ENCODE data around the gene DCAF8L2.

DCAF8L2 gene

DNA sequence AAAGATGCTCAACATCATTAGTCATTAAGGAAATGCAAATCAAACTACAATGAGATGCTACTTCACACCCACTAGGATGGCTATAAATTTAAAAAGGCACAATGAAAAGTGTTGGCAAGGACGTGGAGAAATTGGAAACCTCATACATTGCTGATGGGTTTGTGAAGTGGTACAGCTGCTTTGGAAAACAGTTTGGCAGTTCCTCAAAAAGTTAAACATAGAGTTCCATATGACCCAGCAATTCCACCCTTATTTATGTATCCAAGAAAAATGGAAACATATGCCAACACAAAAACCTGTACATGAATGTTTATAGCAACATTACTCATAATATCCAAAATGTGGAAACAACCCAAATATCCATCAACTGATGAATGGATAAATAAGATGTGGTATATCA lies 116.4 kb downstream of the DCAF8L2 start:
- POLR2A ChIA-PET = no interaction called here
- Histone ChIP-seq H3K4me3 (ENCODE audit: low read depth, low read length) (no peak overlapping the region), H3K4me1 (ENCODE audit: control insufficient read depth, insufficient read depth, low read length) (no peaks in the 10 kb centered on the region), H3K27ac (ENCODE audit: extremely low read depth, low read depth, low read length) (no peak overlapping the region), H3K36me3 (ENCODE audit: control insufficient read depth in 2 of 2, insufficient read depth in 1 of 2, low read length in 2 of 2) (no peaks in the 10 kb centered on the region), H3K9me3 (ENCODE audit: control insufficient read depth, insufficient read depth, low read depth, low read length) (no peaks in the 10 kb centered on the region)
- CTCF ChIA-PET = no interaction called here
- TF ChIP-seq, protein P1, sequence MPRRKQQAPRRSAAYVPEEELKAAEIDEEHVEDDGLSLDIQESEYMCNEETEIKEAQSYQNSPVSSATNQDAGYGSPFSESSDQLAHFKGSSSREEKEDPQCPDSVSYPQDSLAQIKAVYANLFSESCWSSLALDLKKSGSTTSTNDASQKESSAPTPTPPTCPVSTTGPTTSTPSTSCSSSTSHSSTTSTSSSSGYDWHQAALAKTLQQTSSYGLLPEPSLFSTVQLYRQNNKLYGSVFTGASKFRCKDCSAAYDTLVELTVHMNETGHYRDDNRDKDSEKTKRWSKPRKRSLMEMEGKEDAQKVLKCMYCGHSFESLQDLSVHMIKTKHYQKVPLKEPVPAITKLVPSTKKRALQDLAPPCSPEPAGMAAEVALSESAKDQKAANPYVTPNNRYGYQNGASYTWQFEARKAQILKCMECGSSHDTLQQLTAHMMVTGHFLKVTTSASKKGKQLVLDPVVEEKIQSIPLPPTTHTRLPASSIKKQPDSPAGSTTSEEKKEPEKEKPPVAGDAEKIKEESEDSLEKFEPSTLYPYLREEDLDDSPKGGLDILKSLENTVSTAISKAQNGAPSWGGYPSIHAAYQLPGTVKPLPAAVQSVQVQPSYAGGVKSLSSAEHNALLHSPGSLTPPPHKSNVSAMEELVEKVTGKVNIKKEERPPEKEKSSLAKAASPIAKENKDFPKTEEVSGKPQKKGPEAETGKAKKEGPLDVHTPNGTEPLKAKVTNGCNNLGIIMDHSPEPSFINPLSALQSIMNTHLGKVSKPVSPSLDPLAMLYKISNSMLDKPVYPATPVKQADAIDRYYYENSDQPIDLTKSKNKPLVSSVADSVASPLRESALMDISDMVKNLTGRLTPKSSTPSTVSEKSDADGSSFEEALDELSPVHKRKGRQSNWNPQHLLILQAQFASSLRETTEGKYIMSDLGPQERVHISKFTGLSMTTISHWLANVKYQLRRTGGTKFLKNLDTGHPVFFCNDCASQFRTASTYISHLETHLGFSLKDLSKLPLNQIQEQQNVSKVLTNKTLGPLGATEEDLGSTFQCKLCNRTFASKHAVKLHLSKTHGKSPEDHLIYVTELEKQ (tag by site-specific recombination; IDR thresholded peaks at IDR 0.05; ENCODE audit: borderline replicate concordance) = no peak
- TF ChIP-seq ZNF654 (tag by site-specific recombination; IDR thresholded peaks at IDR 0.05; ENCODE audit: low read depth) (no peak), ZNF785 (tag by site-specific recombination; IDR thresholded peaks at IDR 0.05) (no peak), ZNF610 (tag by site-specific recombination; IDR thresholded peaks at IDR 0.05; ENCODE audit: borderline replicate concordance) (no peak), ZNF585B (tag by site-specific recombination; IDR thresholded peaks at IDR 0.05) (no peak), ZNF843 (tag by site-specific recombination; IDR thresholded peaks at IDR 0.05) (no peak), ZNF521 (tag by site-specific recombination; IDR thresholded peaks at IDR 0.05) (no peak)
- TF ChIP-seq, protein P2, sequence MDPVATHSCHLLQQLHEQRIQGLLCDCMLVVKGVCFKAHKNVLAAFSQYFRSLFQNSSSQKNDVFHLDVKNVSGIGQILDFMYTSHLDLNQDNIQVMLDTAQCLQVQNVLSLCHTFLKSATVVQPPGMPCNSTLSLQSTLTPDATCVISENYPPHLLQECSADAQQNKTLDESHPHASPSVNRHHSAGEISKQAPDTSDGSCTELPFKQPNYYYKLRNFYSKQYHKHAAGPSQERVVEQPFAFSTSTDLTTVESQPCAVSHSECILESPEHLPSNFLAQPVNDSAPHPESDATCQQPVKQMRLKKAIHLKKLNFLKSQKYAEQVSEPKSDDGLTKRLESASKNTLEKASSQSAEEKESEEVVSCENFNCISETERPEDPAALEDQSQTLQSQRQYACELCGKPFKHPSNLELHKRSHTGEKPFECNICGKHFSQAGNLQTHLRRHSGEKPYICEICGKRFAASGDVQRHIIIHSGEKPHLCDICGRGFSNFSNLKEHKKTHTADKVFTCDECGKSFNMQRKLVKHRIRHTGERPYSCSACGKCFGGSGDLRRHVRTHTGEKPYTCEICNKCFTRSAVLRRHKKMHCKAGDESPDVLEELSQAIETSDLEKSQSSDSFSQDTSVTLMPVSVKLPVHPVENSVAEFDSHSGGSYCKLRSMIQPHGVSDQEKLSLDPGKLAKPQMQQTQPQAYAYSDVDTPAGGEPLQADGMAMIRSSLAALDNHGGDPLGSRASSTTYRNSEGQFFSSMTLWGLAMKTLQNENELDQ (tag by site-specific recombination; IDR thresholded peaks at IDR 0.05; ENCODE audit: low read depth) = no peak

DNA sequence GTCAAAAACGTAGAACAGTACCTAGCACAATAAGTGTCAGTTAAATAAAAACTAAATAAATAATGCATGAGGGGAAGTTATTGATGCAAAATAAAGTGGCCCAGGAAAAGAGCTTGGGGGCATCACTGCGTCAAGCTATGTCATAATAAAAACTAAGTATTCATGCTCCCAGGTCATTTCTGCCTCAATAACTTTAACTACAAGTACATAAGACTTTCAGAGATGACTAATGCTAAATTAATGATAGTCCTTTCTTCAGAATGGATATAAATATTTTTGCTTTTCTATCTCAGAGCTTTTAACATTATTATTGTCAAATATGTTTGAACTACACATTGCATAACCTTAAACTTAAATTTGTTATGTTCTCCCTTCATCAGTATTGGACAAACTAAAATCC lies 125.5 kb downstream of the DCAF8L2 start:
- H3K9me3 ChIP-seq (ENCODE audit: control insufficient read depth, insufficient read depth, low read depth, low read length) = no peaks in the 10 kb centered on the region
- CTCF ChIA-PET = no interaction called here
- H3K4me1 ChIP-seq (ENCODE audit: control insufficient read depth, insufficient read depth, low read length) = no peaks in the 10 kb centered on the region
- no peak overlapping the region for H3K27ac ChIP-seq (ENCODE audit: extremely low read depth, low read depth, low read length)
- no peak for TF ChIP-seq ZBTB48 (tag by site-specific recombination; IDR thresholded peaks at IDR 0.05)
- H3K4me3 ChIP-seq (ENCODE audit: low read depth, low read length) = no peak overlapping the region
- POLR2A ChIA-PET = no interaction called here
- no peaks in the 10 kb centered on the region for H3K36me3 ChIP-seq (ENCODE audit: control insufficient read depth in 2 of 2, insufficient read depth in 1 of 2, low read length in 2 of 2)

DNA sequence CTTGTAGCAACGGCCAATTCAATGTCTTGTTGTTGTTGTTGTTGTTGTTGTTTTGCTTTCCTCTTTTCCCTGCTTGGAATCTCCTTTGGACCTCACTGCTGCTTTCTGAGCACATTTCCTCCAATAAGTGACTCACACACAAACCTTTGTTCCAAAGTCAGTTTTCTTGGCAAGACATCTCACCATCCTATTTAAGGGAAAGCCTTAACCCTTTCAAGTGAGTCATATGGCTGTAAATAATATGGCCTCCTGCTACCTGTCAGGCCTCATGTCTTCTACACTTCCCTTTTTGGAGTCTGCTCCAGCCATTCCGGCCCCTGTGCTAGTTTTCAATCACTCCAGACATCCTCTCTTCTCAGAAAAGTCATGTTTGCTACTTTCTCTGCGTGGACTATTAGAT lies 138.1 kb downstream of the DCAF8L2 start:
- Histone ChIP-seq H3K4me3 (ENCODE audit: low read depth, low read length) (no peak overlapping the region), H3K36me3 (ENCODE audit: control insufficient read depth in 2 of 2, insufficient read depth in 1 of 2, low read length in 2 of 2) (no peaks in the 10 kb centered on the region), H3K4me1 (ENCODE audit: control insufficient read depth, insufficient read depth, low read length) (no peaks in the 10 kb centered on the region), H3K27ac (ENCODE audit: extremely low read depth, low read depth, low read length) (no peak overlapping the region), H3K9me3 (ENCODE audit: control insufficient read depth, insufficient read depth, low read depth, low read length) (no peaks in the 10 kb centered on the region)
- POLR2A ChIA-PET = no interaction called here
- TF ChIP-seq ZNF121 (tag by site-specific recombination; IDR thresholded peaks at IDR 0.05) (no peak), ZNF391 (tag by site-specific recombination; IDR thresholded peaks at IDR 0.05; ENCODE audit: borderline replicate concordance, low read depth) (no peak), ZNF514 (tag by site-specific recombination; IDR thresholded peaks at IDR 0.05) (no peak), ZNF658 (tag by site-specific recombination; IDR thresholded peaks at IDR 0.05) (no peak), ZFP41 (tag by site-specific recombination; IDR thresholded peaks at IDR 0.05; ENCODE audit: borderline replicate concordance) (no peak), ZNF585B (tag by site-specific recombination; IDR thresholded peaks at IDR 0.05) (no peak), OVOL3 (tag by site-specific recombination; IDR thresholded peaks at IDR 0.05) (no peak), ZNF404 (tag by site-specific recombination; IDR thresholded peaks at IDR 0.05) (no peak), ZNF175 (tag by site-specific recombination; IDR thresholded peaks at IDR 0.05) (no peak), ZNF169 (tag by site-specific recombination; IDR thresholded peaks at IDR 0.05) (no peak)
- TF ChIP-seq, protein P3, sequence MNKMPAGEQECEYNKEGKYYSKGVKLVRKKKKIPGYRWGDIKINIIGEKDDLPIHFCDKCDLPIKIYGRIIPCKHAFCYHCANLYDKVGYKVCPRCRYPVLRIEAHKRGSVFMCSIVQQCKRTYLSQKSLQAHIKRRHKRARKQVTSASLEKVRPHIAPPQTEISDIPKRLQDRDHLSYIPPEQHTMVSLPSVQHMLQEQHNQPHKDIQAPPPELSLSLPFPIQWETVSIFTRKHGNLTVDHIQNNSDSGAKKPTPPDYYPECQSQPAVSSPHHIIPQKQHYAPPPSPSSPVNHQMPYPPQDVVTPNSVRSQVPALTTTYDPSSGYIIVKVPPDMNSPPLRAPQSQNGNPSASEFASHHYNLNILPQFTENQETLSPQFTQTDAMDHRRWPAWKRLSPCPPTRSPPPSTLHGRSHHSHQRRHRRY (tag by site-specific recombination; IDR thresholded peaks at IDR 0.05) = no peak
- TF ChIP-seq, protein P4, sequence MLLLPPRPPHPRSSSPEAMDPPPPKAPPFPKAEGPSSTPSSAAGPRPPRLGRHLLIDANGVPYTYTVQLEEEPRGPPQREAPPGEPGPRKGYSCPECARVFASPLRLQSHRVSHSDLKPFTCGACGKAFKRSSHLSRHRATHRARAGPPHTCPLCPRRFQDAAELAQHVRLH (tag by site-specific recombination; IDR thresholded peaks at IDR 0.05) = no peak
- TF ChIP-seq, protein P1 (tag by site-specific recombination; IDR thresholded peaks at IDR 0.05; ENCODE audit: borderline replicate concordance) = no peak
- CTCF ChIA-PET = no interaction called here

Measured in HEK293 (cell line).